ENCODE measurements around the gene MST1. TPM values are rescaled to one million over a fixed set of nuclear protein-coding genes. Genes with fewer than 3 reads are reported as not detected.
"Not testable (repeated sequence)": the region's sequence is repeated elsewhere in the genome, so short reads cannot be mapped to it uniquely, and the experiment has no call there.

MST1 gene
- total RNA-seq, 2 experiments from 2014 or later: 3.8 to 4.7 TPM

DNA sequence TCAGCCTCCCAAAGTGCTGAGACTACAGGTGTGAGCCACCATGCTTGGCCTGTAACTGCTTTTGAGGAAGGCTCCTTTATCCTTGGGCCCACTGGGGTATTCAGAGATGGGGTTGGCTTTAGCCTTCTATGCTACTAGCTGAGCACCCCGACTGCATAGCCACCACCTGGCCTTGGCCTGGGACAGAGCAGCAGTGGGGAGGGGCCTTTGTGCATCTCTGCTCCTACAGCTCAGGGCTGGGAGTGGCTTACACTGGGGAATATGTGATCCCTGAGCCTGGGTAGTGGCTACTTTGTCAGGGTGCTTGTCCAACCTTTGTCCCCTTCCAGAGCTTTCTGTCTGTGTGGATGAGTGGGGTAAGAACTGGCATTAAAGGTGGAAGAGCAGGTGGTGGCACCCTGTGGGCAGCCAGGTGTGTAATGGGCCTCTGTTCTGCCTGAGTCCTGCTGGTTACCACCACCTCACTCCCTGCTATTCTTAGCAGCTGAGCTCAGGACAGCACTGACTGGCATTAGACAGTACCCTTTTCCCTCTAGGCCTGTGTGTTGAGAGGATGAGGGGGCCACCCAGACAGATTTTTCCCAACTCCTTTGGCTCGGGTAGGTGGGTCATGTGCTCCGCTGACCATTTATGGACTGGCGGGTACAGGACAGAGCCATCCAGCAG is 6.2 kb upstream of the MST1 start:
- CTCF ChIA-PET; H3K4me3 Mint-ChIP-seq; H3K36me3 Mint-ChIP-seq (ENCODE audit: low read depth); H3K27ac Mint-ChIP-seq; ATAC-seq; DNase-seq; H3K9me3 Mint-ChIP-seq (ENCODE audit: insufficient read depth); POLR2A ChIA-PET; H3K27me3 Mint-ChIP-seq (ENCODE audit: low read depth); H3K4me1 Mint-ChIP-seq (ENCODE audit: low read depth): not testable (repeated sequence)

- H3K36me3 Mint-ChIP-seq (ENCODE audit: low read depth); POLR2A ChIA-PET; DNase-seq; CTCF ChIA-PET; H3K27ac Mint-ChIP-seq; ATAC-seq; H3K27me3 Mint-ChIP-seq (ENCODE audit: low read depth); H3K4me3 Mint-ChIP-seq; H3K9me3 Mint-ChIP-seq (ENCODE audit: insufficient read depth): not testable (repeated sequence)
- peaks cover 18% of the 10 kb centered on the region for H3K4me1 Mint-ChIP-seq (ENCODE audit: low read depth)
Measured at GRCh38 chr3:49694409-49695070, 5.3 kb upstream of the MST1 start.

GRCh38 chr3:49691481-49691880 is 2.2 kb upstream of the MST1 start:
- ATAC-seq; DNase-seq; POLR2A ChIA-PET; H3K36me3 Mint-ChIP-seq (ENCODE audit: low read depth); CTCF ChIA-PET; H3K27me3 Mint-ChIP-seq (ENCODE audit: low read depth); H3K9me3 Mint-ChIP-seq (ENCODE audit: insufficient read depth); H3K4me3 Mint-ChIP-seq: not testable (repeated sequence)
- H3K27ac Mint-ChIP-seq: peak overlapping the region; percentile 43
- H3K4me1 Mint-ChIP-seq (ENCODE audit: low read depth): peaks cover 34% of the 10 kb centered on the region

GRCh38 chr3:49690856-49691255 is 1.6 kb upstream of the MST1 start:
- H3K4me3 Mint-ChIP-seq: peak overlapping the region; percentile 97
- DNase-seq; H3K27ac Mint-ChIP-seq; H3K27me3 Mint-ChIP-seq (ENCODE audit: low read depth); H3K36me3 Mint-ChIP-seq (ENCODE audit: low read depth); ATAC-seq; POLR2A ChIA-PET; H3K9me3 Mint-ChIP-seq (ENCODE audit: insufficient read depth): not testable (repeated sequence)
- H3K4me1 Mint-ChIP-seq (ENCODE audit: low read depth): peaks cover 36% of the 10 kb centered on the region
- CTCF ChIA-PET: interaction anchor here (0.6 kb wide), 1 partner anchor 11 kb away, joined by 3 read pairs; no protein-coding TSS in a partner anchor

- not testable (repeated sequence) for H3K27me3 Mint-ChIP-seq (ENCODE audit: low read depth); ATAC-seq; H3K9me3 Mint-ChIP-seq (ENCODE audit: insufficient read depth); H3K36me3 Mint-ChIP-seq (ENCODE audit: low read depth); DNase-seq
- ChIA-PET POLR2A (interaction anchor here (0.6 to 1.4 kb wide), 2 partner anchors 17 to 113 kb away, joined by 3 read pairs; partner anchors contain the start of gene INKA1), CTCF (interaction anchor here (0.6 kb wide), 1 partner anchor 10 kb away, joined by 3 read pairs; no protein-coding TSS in a partner anchor)
- Mint-ChIP-seq H3K27ac (peak overlapping the region; percentile 95), H3K4me1 (ENCODE audit: low read depth) (peaks cover 39% of the 10 kb centered on the region), H3K4me3 (peak overlapping the region; percentile 97)
Measured at GRCh38 chr3:49689908-49690624, 792 bp upstream of the MST1 start.

DNA sequence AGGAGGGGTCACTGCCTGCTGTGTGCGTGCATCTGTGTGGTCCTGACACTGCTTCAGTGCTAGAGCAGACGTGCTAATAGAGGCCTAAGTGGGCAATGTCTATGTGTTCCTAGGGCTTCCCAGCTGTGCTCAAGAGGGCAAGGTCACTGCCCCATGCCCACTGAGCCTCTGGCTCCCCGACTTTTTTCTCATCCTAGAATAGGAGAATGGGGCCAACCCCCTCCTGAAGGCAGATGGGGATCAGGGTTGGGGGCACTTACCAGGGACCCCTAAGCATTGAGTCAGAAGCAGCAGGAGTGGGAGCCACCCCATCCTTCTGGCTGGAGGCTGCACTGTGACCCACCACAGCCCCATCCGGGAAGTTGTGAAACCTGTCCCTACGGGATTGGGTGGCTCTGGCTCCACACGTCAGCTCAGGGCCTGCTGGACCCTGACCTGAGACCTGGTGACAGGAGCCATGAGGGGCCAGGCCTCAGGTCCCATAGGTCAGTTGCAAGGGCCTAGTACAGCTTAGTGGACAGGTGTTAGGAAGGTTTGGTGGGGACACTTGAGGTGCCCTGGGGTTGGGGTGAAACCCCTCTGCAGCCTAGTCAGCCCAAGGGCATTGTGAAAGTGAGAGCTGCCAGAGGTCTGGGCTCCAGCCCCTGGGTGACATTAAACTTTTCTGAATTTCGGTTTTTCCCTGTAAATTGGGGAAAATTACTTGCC is 782 bp downstream of the MST1 start:
- ChIA-PET CTCF (interaction anchor here (1.2 kb wide), 1 partner anchor 151 kb away, joined by 3 read pairs; no protein-coding TSS in a partner anchor), POLR2A (interaction anchor here (1.4 kb wide), 1 partner anchor 115 kb away, joined by 3 read pairs; the partner anchor contains the start of gene INKA1)
- H3K27me3 Mint-ChIP-seq (ENCODE audit: low read depth); DNase-seq; H3K36me3 Mint-ChIP-seq (ENCODE audit: low read depth); H3K9me3 Mint-ChIP-seq (ENCODE audit: insufficient read depth): not testable (repeated sequence)
- peak; percentile 2 for ATAC-seq
- Mint-ChIP-seq H3K4me1 (ENCODE audit: low read depth) (peaks cover 39% of the 10 kb centered on the region), H3K4me3 (peak overlapping the region; percentile 97), H3K27ac (peak overlapping the region; percentile 95)

DNA sequence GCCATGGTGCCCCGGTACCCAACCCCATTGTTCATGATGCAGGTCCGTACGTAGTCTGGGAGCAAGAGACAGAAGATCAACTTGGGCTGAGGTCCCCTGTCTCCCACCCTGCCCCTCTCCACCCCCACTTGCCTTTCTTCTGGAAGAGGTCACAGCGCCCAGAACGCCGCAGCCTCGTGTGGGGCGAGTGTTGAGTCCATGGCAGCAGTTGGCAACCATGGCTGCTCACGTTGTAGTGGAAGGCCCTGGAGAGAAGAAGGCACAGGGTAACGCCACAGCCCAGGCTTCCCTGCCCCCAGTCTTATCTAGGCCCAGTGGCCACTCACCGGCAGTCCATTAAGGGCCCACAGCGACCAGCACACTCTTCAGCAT is 1.9 kb downstream of the MST1 start:
- H3K27ac Mint-ChIP-seq; DNase-seq; H3K9me3 Mint-ChIP-seq (ENCODE audit: insufficient read depth); H3K27me3 Mint-ChIP-seq (ENCODE audit: low read depth); POLR2A ChIA-PET; H3K4me3 Mint-ChIP-seq; CTCF ChIA-PET; ATAC-seq: not testable (repeated sequence)
- Mint-ChIP-seq H3K36me3 (ENCODE audit: low read depth) (peaks cover 14% of the 10 kb centered on the region), H3K4me1 (ENCODE audit: low read depth) (peaks cover 39% of the 10 kb centered on the region)

- H3K27me3 Mint-ChIP-seq (ENCODE audit: low read depth); H3K27ac Mint-ChIP-seq; H3K9me3 Mint-ChIP-seq (ENCODE audit: insufficient read depth); CTCF ChIA-PET; H3K4me3 Mint-ChIP-seq; POLR2A ChIA-PET: not testable (repeated sequence)
- DNase-seq (peak; percentile 42), ATAC-seq (peak; percentile 14)
- peaks cover 39% of the 10 kb centered on the region for H3K4me1 Mint-ChIP-seq (ENCODE audit: low read depth)
- H3K36me3 Mint-ChIP-seq (ENCODE audit: low read depth): peaks cover 14% of the 10 kb centered on the region
Measured at GRCh38 chr3:49686769-49687423, 2.4 kb downstream of the MST1 start.

- DNase-seq: peak; percentile 33
- Mint-ChIP-seq H3K36me3 (ENCODE audit: low read depth) (peaks cover 14% of the 10 kb centered on the region), H3K4me3 (peak overlapping the region; percentile 25), H3K4me1 (ENCODE audit: low read depth) (peaks cover 39% of the 10 kb centered on the region)
- ATAC-seq: peak; percentile 1
- CTCF ChIA-PET; H3K27me3 Mint-ChIP-seq (ENCODE audit: low read depth); H3K27ac Mint-ChIP-seq; POLR2A ChIA-PET; H3K9me3 Mint-ChIP-seq (ENCODE audit: insufficient read depth): not testable (repeated sequence)
Measured at GRCh38 chr3:49686346-49686745, 2.9 kb downstream of the MST1 start.

DNA sequence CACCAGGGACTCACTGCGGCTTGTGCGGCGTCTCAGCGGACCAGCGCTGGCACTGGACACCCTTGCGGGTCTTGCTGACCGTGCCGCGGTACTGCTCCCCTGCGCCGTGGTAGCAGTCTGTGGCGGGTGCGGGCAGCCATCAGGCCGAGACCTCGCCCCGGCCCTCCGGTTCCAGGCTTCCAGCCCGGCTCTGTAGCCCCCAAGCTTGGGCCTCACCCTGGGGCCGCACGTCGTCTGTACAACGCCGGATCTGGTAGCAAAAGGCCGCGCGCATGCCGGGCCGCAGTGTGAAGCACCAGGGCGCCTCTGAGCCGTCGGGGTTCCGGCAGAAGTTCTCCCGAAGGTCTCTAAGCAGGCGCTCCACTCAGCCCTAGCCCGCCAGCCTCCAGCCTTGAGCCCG is 3.4 kb downstream of the MST1 start:
- POLR2A ChIA-PET; H3K4me3 Mint-ChIP-seq; H3K9me3 Mint-ChIP-seq (ENCODE audit: insufficient read depth); ATAC-seq; H3K27me3 Mint-ChIP-seq (ENCODE audit: low read depth); DNase-seq; H3K27ac Mint-ChIP-seq; CTCF ChIA-PET: not testable (repeated sequence)
- H3K36me3 Mint-ChIP-seq (ENCODE audit: low read depth): peaks cover 14% of the 10 kb centered on the region
- H3K4me1 Mint-ChIP-seq (ENCODE audit: low read depth): peaks cover 34% of the 10 kb centered on the region

GRCh38 chr3:49685103-49685502 is 4.2 kb downstream of the MST1 start:
- H3K27ac Mint-ChIP-seq; CTCF ChIA-PET; H3K4me3 Mint-ChIP-seq; ATAC-seq; DNase-seq; H3K27me3 Mint-ChIP-seq (ENCODE audit: low read depth); H3K9me3 Mint-ChIP-seq (ENCODE audit: insufficient read depth); POLR2A ChIA-PET: not testable (repeated sequence)
- Mint-ChIP-seq H3K4me1 (ENCODE audit: low read depth) (peaks cover 26% of the 10 kb centered on the region), H3K36me3 (ENCODE audit: low read depth) (peaks cover 16% of the 10 kb centered on the region)
